ENCODE data around the gene LCN10. TPM values are rescaled to one million over a fixed set of nuclear protein-coding genes. Genes with fewer than 3 reads are reported as not detected.

Gene LCN10
- total and polyA plus RNA-seq, 9 of the 15 experiments (the other 6 are each of a cell fraction or from before 2014, with no cell fraction given): 0.10 to 0.21 (median 0.14) TPM; not detected in 6

DNA sequence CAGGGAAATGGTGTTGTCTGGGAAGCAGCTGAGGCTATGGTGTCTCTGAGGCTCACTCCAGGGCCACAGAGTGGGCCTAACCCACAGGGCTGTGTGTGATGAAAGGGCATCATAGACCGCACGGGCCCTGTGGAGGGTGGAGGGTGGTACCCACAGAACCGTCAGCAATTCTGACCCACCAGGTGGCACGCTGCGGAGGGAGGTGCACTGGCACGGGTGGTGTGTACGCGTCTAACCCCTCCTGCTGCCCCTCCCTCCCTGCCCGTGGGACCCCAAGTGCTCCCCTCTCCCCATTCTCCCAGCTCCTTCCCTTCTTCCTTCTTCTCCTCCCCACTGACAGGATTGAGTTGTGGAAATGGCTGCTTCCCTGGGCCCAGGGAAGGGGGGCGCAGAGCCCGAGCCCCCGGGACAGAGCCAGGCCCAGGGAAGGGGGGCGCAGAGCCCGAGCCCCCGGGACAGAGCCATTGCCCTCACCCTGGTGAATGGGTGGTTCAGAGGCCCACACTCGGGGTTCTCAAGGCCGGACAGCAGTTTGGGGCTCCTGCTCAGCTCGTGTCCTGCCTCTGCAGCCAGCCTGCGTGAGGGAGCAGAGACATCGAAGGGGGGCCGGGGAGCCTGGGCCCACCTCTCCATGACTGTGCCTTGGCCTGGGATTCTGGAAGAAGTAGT, 6.8 kb downstream of the LCN10 start:
- Histone ChIP-seq H3K9me1 (ENCODE audit: control insufficient read depth, insufficient read depth, low read length) (no peaks in the 10 kb centered on the region), H3K36me3 (ENCODE audit: control insufficient read depth, insufficient read depth, low read length) (peaks cover 5% of the 10 kb centered on the region; the same call in 2 of the 3 replicates), H3K79me2 (ENCODE audit: control insufficient read depth, insufficient read depth, low read length) (peaks cover 3% of the 10 kb centered on the region; the same call in 2 of the 3 replicates), H3K4me2 (ENCODE audit: insufficient read depth, low read length) (no peak overlapping the region), H3K4me1 (replicated peaks in 1 of 2; ENCODE audit: control insufficient read depth in 2 of 2, insufficient read depth in 2 of 2, low read length in 2 of 2) (peaks cover 2 to 54% of the 10 kb centered on the region in 2 experiments; a peak in 4 of 5 replicates), H3K9me3 (replicated peaks; ENCODE audit: control insufficient read depth, insufficient read depth, low read depth, low read length) (no peaks in the 10 kb centered on the region), H3K27me3 (ENCODE audit: control insufficient read depth in 2 of 2, insufficient read depth in 2 of 2, low read length in 2 of 2) (peaks cover 0 to 5% of the 10 kb centered on the region in 2 experiments; a peak in 3 of 5 replicates), H3K27ac (ENCODE audit: extremely low read depth, low read depth, low read length) (no peak overlapping the region), H3K9ac (ENCODE audit: insufficient read depth in 1 of 2, low read depth in 2 of 2, low read length in 2 of 2) (peak overlapping the region in 1 of 2 experiments; percentile 71; a peak in 1 of 4 replicates), H4K20me1 (replicated peaks; ENCODE audit: control insufficient read depth, insufficient read depth, low read length) (no peaks in the 10 kb centered on the region), H2AFZ (ENCODE audit: low read depth, low read length) (no peak overlapping the region), H3K4me3 (no peak overlapping the region)
- BruUV-seq (replicated peaks): no TSS peak
- no peak for DNase-seq (ENCODE audit: extremely low read depth in 1 of 4, low spot score in 3 of 4)
- intact Hi-C loops (cut with micrococcal nuclease): no loop called here
- CTCF ChIA-PET (ENCODE audit: low intra/inter-chr PET ratio): no interaction called here
- ATAC-seq: no peak
- FAIRE-seq: no peak
- TF ChIP-seq THRAP3 (IDR thresholded peaks at IDR 0.05; ENCODE audit: borderline replicate concordance) (no peak), KDM1A (IDR thresholded peaks at IDR 0.05) (no peak), TEAD2 (tag; IDR thresholded peaks at IDR 0.05) (no peak), EZH2 (IDR thresholded peaks at IDR 0.05; ENCODE audit: borderline replicate concordance, low read depth, low read length) (no peak), HES1 (IDR thresholded peaks at IDR 0.05; ENCODE audit: low read depth) (no peak)
- in situ Hi-C loops (cut with MboI): no loop called here
- POLR2A ChIA-PET: interaction anchor here (0.6 to 2.0 kb wide), 2 partner anchors 8 to 60 kb away, joined by 3 to 12 read pairs; partner anchors contain the start of gene CCDC183
- WGBS (ENCODE audit: insufficient coverage, low coverage, missing lambda C conversion rate): 74% methylated on average over 10 of the region's 21 CpGs
